Activated T-helper 9 cell treated with anti-CD3 and anti-CD28 coated beads, Interleukin-2, amount 50 U/mL, for 16 hours (primary cell): ENCODE data around the gene HACD3.

ENCODE experiments used
- DNase-seq: peaks from one replicate; pipeline ENCODE4 v3.0.0-alpha.2; 2020; ENCODE audit warnings: low read depth

Gene HACD3, protein sequence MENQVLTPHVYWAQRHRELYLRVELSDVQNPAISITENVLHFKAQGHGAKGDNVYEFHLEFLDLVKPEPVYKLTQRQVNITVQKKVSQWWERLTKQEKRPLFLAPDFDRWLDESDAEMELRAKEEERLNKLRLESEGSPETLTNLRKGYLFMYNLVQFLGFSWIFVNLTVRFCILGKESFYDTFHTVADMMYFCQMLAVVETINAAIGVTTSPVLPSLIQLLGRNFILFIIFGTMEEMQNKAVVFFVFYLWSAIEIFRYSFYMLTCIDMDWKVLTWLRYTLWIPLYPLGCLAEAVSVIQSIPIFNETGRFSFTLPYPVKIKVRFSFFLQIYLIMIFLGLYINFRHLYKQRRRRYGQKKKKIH

DNA sequence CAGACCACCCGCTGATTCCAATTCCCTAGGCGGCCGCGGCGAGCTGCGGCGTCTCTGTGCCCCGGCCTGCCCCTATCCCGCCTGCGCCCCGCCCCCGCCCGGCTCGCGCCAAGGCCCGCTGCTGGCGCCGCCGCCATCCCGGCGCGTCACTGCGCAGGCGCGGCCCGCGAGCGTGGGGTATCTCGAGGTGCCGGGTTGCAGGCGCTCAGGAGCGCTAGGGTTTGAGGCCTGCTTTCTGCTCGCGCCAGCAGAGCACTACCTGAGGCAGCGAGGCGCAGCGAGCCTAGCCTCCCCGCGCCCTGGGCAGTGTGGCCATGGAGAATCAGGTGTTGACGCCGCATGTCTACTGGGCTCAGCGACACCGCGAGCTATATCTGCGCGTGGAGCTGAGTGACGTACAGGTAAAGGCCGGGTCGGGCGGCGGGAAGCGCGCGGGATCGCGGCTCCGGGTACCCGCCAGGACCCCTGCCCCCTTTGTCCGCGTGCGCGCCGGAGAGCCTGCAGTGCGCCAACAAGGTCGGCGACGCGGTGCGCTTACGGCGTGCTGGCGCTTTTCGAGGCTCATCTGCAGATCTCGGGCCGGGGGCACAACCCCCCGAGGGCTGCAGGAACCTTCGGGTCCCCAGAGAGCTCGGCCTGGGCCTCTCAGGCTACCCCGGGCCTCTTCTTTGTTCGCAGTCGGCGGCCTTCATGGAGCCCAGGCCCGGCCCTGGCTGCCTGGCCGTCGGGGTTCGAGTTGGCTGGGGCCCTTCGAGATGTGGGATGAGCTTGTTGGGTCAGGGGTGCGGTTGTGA is at the start of gene HACD3:
Gene HACD3 (plus strand): TSS at position 146 of the 794 bp plus-strand sequence. CDS start 169 bp downstream, at position 315.
- peak; percentile 88 for DNase-seq

DNA sequence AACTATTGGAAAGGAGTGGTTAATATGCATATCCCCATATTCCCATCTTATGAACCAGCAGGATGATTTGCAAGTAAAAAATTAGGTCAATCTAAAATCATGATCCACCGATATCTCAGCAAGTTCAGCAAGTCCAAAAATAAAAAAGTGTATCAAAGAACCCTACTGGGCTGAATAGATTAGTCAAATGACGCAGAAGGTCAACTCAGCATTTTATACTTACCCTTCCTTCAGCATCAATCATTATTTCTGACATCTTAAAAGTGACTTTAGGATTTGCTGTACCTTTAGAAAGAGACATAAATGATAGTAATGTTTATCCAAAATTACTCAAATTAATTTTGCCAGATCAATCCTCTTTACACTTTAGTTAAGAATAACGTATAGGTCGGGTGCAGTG is 45.4 kb upstream of the HACD3 start:
- DNase-seq, result no peak

DNA sequence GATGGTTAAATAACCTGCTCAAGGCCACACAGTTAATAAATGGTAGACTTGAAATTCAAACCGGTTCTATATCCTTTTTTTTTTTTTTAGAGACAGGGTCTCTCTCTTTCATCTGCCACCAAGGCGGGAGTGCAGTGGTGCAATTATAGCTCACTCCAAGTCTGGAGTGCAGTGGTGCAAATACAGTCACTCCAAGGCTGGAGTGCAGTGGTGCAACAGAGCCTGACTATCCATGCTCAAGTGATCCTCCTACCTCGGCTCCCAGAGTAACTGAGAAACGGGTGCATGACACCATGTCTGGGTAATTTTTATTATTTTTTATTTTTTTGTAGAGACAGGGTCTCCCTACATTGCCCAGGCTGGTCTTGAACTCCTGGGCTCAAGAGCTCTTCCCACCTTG is 36.2 kb upstream of the HACD3 start:
- no peak for DNase-seq

DNA sequence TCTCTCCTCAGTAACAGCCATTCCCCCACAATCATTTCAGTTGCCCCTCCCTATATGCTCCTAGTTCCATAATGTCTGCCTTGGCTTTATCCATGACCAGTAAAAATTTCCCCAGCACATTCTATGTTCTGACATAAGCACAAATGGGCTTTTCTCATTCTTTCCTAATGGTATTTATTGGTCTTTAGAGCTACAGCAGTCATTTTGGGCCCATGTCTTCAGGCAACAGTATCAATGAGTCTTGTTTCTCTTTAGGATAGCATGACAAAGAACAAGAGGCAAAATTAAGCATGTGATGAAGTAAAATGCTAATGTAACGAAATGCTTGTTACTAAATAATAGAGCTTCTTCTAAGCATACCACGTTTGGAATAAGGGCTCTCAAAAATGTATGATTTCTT is 20.9 kb upstream of the HACD3 start:
- DNase-seq, result no peak

DNA sequence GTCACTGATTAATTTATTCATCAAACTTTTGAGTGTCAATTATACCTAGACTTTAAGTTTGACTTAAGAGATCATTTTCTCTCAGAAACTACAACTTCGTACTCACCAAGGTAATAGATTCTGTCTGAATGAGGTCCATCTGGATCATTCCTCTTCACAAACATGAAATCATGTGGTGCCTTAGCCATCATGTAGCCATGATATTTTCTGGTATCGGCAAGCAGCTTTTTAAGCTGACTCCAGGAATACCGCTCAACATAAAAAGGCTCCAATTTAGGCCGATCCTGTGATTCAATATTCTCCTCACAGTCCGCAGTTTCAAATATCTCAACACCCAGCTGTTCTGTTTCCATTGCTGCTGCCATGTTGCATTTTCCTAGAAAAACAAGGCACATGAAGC is 18.1 kb upstream of the HACD3 start:
- DNase-seq, result no peak

DNA sequence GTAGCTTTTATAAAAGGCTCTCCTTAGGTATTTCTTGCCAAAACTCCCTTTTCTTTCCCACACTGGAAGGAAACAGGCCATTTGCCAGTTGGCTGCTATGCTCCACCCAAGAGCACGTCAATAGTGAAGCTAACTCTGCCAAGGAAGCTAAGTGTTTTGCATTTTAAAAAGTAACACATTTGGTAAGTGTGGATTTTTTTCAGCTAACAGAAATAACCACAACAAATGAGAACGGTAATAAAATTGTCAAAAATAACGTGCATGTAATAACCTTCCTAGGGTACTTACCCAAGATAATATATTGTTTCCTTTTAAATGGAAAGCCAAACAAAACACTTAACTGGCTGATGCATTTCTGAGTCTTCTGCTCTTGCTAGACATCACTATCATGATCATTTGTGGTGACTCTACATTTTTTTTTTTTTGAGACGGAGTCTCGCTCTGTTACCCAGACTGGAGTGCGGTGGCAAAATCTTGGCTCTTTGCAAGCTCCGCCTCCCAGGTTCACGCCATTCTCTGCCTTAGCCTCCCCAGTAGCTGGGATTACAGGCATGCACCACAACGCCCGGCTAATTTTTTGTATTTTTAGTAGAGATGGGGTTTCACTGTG is 17.4 kb upstream of the HACD3 start:
- no peak for DNase-seq

DNA sequence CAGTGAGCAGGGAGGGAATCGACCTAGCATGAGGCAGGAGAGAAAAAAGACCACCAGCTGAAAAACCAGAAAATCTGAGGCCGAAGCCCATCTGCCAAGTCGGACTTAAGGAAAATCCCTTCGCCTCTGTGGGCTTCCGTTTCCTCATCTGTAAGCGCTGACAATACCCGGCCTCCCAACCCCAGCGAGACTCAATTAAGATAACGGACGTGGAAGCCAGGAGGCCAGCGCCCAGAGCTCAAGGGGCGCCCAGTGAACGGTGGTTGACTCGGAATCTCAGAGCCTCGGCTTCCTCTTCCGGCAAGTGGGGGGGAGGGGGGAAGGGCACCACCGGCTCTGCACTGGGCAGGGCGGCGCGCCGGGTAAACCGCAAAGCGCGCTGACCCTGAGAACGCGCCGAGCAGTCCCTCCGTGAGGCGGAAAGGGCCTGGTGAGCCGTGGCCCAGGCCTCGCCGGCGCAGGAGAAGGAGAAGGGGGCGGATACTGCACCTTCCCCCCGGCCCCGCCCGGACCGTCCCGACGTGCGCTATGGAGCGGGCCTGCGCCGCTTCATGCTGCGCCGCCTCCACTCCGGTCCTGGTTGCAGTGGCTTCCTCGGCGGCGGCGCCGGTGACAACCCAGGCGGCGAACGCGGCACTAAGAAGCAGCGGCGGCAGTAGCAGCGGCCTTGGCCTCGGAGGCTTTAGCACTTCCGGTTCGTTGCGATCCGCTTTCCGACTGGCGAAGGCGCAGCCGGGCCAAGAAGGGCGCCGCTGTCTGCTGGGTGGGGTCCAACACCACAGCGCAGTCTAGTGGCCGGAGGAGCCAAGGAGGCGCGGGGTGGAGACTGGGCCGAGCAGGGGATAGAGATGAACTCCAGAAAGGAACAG is 13.0 kb upstream of the HACD3 start, which contains the start of gene DPP8:
Gene DPP8 (minus strand): TSS at position 693 of the 869 bp plus-strand sequence. CDS start 5,136 bp downstream, outside the sequence.
- DNase-seq, result peak; percentile 91

DNA sequence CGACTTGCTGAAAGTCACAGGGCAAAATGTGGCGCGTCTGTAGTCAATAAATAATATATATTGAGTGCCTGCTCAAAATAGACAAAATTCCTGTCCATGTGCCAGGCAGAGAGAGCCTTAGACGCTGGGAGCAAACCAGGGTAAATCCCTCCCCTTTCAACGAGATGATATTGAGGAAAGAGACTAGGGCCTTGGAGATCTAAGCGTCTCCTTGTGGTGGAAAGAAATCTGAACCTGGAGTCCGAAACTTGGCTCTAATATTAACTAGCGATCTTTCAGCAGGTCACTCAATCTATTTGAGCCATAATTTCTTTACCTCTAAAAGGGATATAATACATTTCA is 12.4 kb upstream of the HACD3 start:
- DNase-seq, result no peak

DNA sequence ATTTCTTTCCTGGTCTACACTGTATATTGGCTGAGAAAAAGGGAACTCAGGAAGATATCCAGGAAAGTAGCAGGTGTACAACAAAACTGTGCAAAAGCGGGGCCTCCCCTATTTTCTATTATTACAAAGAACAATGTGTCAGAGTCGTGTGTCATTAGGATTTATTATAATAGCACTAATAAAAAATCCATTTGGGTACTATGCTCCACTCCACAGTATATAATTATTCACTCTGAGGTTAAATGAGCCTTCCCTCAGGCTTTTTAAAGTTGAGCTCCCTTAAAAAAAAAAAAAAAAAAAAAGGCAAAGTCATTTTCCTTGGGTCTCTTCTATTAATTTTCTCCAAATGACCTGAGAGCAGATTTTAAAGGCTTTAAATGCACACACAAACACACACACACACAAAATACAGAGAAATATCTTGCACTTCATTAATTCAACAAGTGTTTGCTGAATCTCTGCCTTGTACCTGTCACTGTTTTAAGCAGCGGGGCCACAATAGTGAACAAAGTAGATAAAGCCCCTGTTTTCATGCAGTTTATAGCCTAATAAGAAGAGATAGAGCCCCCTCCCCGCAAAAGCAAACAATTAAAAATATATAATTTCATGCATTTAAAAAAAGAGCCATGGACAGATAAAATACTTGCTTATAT is 11.5 kb upstream of the HACD3 start:
- DNase-seq, result no peak

DNA sequence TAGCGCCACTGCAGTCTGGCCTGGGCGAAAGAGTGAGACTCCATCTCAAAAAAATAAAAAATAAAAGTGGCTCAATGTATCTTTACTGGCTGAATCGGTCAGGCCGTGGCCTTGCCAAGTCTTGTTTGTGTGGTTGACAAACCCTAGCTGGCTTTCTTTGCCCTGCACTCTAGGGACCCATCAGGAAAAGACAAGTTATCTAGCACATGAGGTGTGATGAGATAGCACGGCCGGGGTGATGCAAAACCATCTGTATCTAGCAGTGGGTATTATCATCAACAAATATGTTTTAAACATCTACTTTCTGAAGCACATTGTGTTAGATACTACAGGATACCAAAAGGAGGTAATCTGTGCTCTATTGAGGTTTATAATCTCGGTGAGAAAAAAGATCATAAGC is 8.9 kb upstream of the HACD3 start:
- DNase-seq, result no peak

DNA sequence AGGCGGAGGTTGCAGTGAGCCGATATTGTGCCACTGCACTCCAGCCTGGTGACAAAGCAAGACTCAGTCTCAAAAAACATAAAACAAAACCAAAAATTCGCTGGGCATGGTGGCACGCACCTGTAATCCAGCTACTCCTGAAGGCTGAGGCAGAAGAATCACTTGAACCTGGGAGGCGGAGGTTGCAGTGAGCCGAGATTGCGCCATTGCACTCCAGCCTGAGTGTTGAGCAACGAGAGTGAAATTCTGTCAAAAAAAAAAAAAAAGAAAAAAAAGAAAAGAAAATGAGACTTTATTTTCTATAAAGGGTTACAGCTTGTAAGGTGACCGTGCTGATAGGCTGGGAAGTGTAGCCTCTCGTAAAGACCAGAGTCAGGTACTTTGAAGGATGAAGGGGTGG is 6.0 kb upstream of the HACD3 start:
- DNase-seq, result no peak

DNA sequence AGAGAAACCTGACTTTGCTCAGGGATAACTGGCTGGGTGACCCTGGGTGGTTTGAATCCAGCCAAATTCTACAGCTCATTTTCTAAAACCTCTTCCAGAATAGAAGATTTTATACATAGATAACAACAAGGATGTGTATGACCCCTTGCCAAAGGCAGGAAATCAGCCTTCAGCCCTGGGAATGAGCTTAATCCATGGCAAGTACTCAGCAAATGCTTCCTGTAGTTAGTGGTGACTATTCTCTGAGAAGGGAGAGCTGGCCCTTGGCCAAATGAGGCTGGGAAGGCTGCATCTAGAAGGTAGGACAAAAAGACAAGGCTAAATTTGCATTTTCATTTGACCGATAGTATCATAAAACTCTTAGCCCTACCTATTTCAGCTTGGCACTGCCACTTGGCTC is 4.6 kb upstream of the HACD3 start:
- no peak for DNase-seq

DNA sequence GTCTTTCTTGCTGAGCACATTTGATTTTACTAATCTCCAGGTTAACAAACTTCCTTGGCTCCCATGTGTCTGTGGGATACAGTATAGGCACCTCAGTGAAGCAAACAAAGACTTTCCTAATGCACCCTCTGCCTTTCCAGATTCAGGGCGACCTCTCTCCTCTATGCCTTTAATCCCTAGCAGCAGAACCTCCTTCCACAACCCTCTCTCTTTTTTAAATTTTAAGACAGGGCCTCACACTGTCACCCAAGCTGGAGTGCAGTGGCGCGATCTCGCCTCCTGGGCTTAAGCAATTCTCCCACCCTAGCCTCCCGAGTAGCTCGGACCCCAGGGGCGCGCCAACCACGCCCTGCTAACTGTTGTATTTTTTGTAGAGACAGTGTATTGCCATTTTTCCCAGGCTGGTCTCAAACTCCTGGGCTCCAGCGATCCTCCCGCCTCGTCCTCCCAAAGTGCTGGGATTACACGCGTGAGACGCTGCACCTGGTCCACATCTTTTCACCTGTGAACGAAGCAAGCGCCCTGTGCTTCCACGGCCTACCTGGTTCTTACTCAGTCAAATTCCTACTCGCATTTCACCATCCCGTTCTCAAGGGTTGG is 1.7 kb upstream of the HACD3 start:
- DNase-seq, result no peak

DNA sequence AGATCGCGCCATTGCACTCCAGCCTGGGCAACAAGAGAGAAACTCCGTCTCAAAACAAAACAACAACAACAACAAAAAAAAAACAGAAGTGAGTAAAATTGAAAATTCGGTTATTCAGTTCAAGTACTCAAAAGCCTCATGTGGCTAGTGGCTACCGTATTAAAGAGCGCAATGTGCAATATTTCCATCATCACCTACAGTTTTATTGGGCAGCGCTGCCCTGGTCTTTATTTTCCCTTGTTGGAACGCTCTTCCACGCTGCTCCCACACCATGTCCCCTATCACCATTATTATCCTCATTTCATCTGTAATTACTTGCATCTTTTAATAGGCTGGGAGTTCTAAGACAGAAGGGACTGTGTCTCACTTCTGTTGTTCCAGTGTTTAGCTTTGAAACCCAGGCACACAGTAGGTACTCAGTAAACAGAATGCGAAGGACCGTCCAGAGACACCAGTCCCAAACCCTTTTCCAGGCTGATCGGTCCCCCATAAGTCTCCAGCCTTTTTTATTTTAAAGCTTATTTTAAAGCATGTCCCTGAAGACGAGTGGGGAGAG is 423 bp upstream of the HACD3 start:
- no peak for DNase-seq

DNA sequence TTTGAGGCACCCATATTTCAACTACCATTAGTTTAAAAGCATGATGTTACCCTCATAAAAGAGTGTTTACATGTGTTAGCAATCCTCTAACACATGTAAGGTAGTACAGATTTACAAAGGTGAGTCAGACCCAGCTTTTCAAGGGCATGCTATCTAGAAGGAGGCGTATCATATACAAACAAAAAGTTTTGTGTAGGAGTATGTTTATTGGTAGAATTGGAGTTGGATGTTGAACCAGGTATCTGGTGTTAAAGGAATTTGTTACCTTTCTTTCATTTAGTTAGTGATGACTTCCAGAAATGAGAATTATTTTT is 2.4 kb downstream of the HACD3 start:
- DNase-seq, result no peak

DNA sequence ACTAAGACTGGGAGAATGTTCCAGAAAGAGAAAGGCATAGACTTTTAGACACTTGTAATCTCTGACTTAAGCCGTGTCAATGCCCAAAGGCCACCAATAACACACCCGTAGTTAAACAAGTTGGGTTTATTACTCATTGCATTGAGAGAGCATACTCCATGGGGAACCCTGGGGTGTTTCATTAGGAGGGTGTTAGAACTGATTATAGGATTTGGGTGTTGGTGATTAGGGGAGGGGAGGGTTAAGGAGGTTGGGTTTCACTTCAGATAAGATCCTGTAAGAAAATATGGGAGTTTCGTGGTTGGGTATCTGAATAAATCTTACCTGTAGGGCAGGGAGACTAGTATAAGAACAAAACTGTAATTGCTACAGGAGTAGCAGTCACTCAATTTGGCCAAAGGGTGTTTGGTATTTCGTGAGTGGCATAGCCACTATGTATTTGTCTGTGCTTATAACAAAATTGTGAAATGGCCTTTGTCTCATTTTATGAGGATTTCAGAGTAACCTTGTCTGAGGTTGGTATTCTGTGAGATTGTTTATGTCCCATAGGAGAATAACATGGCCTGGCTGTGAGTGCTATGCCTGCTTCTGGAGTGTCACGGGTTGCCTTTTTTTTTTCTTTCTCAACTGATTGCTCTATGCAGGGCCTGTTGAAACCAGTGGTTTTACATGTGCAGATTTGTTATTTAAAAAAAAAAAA is 2.9 kb downstream of the HACD3 start:
- no peak for DNase-seq

DNA sequence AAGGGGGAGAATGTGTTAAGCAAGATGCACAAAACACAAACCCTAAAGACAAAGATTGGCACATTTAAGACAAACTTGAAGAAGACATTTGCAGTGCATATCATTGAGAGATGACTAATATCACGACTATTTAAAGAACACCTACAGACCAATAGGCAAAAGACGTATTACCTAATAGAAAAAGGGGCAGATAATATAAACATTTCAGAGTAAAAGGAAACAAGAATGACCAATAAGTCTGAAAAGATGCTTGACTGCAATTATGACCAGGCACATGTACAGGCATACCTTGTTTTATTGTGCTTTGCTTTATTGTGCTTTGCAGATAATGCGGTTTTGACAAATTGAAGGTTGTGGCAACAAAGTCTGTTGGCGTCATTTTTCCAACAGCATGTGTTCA is 4.9 kb downstream of the HACD3 start:
- DNase-seq, result no peak

DNA sequence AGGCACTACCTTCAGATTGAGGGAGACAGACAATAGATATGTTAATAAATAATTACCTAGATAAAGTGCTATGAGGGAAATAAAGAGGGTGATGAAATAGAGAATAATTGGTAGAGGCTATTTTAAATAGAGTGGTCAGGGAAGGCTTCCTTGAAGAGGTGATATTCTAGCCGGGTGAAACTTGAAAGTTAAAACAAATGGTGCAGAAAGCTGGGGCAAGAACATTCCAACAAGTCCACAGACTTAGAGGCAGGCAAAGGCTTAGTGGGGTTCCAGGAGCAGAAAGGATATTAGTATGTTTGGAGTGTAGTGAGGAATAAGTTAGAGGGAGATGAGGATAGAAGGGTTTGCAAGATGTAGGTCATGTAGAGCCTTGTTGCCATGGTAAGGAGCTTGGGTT is 10.1 kb downstream of the HACD3 start:
- DNase-seq, result no peak

DNA sequence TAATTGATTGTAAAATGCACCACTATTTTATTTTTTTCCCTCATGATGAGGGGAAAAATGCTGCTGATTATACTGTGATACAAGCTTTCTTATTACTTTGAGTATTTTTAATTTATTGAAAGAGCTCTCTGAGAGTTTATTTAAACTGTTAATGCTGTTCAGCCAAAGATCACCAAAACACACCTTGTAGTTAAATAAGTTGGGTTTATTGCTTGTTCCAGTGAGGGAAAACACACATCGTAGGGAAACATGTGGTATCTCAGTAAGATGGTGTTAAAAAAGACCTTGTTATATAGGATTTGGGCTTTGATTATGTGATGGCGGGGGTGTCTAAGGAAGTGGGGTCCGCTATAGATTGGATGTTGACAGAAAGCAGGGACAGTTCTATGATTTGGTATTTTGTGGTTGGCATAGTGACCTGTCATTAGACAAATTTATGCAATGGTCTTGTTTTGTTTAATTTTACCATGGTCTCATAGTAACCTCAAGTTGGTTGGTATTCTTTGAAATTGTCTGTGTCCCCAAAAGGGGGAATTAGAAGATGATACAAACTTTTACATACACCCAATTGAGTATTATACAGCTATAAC is 11.1 kb downstream of the HACD3 start:
- no peak for DNase-seq

DNA sequence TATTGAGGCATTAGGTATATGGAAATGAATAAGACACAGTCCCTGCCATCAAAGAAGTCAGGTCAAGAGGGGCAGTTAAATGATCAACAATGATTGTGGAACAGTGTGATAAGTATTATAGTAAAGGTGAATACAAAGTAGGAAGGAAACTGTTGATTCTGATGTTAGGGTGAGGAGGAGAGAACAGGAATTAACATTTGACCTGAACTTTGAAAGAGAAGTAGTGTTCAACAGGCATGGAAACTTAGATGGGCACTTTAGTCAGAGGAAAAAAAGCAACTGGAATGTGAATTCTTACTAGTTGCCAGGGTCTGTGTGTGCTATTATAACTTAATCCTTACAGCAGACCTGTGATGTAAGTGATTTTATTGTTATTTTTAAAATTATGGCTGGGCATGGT is 17.6 kb downstream of the HACD3 start:
- DNase-seq, result no peak
